KMS-11 (cell line): ENCODE measurements around the gene DCAKD.

Experiments
- H2AFZ ChIP-seq: fragments of 200-600 bp; sonication (generic); 2 replicates; pipeline ENCODE4 v1.6.1; 2016; ENCODE audit warnings: antibody characterized with exemption, mixed run types, low read depth
- H3K27ac ChIP-seq: fragments of 200-600 bp; sonication (generic); 2 replicates; pipeline ENCODE4 v1.6.1; 2016; ENCODE audit warnings: mild to moderate bottlenecking, mixed run types
- H3K27me3 ChIP-seq: fragments of 200-600 bp; sonication (generic); 2 replicates; pipeline ENCODE4 v1.6.1; 2017; ENCODE audit warnings: mild to moderate bottlenecking, low read depth, mixed run types, moderate library complexity; ENCODE audit not compliant: insufficient read depth
- H3K36me3 ChIP-seq: fragments of 200-600 bp; sonication (generic); 2 replicates; pipeline ENCODE4 v1.6.1; 2017; ENCODE audit warnings: mild to moderate bottlenecking, mixed run types; ENCODE audit not compliant: insufficient read depth
- H3K4me1 ChIP-seq: fragments of 200-600 bp; sonication (generic); 2 replicates; pipeline ENCODE4 v1.6.1; 2016; ENCODE audit warnings: mild to moderate bottlenecking, low read depth, mixed run types; ENCODE audit not compliant: poor library complexity, severe bottlenecking
- H3K4me2 ChIP-seq: fragments of 200-600 bp; sonication (generic); 2 replicates; pipeline ENCODE4 v1.7.0; 2016; ENCODE audit warnings: mild to moderate bottlenecking, mixed run types
- H3K4me3 ChIP-seq: fragments of 200-600 bp; sonication (generic); IDR thresholded peaks from 2 replicates; pipeline ENCODE4 v1.6.1; 2017; ENCODE audit warnings: low read depth, low read length, mixed read lengths; ENCODE audit not compliant: insufficient read depth
- H3K79me2 ChIP-seq: fragments of 200-600 bp; sonication (generic); 2 replicates; pipeline ENCODE4 v1.6.1; 2016; ENCODE audit warnings: low read depth, mixed run types; ENCODE audit not compliant: insufficient read depth
- H3K9ac ChIP-seq: fragments of 200-600 bp; sonication (generic); 2 replicates; pipeline ENCODE4 v1.6.1; 2016; ENCODE audit warnings: mild to moderate bottlenecking, mixed run types
- H4K20me1 ChIP-seq: fragments of 200-600 bp; sonication (generic); 2 replicates; pipeline ENCODE4 v1.6.1; 2016; ENCODE audit warnings: mild to moderate bottlenecking, mixed run types; ENCODE audit not compliant: insufficient read depth
- TF ChIP-seq, protein P1 (sequence below): fragments of 200-600 bp; sonication (generic); conservative IDR thresholded peaks from 2 replicates; pipeline ENCODE4 v1.6.1; 2017; ENCODE audit warnings: low read depth, mild to moderate bottlenecking, antibody characterized with exemption, low read length, moderate library complexity, mixed read lengths

The DCAKD gene

DNA sequence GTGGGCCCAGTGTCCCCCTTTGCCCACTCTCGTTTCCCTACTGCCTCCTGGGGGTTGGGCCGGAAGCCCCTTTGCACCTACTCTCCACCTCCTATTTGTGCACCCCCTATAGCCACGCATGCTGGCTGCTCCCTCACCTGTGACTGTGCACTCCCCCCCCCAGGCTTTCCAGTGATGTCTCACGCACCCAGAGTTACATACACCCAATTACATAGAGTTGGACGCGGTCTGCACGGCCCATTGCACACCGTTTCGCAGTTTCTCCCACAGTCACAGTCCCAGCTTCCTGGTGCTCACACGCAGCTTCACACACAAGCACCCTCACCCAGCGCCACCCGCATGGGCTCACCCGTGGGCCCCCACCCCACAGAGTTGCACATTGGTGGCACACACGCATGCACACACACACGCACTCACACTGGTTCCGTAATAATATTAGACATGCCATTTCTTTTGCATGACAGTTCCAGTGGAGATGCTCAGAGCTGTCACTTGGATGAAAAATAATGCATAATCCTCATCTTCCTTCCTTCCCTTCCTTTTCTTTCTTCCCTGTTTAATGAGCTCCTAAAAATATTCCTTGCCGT lies 61.8 kb downstream of the DCAKD start:
- H3K4me2 ChIP-seq: no peak overlapping the region
- no peaks in the 10 kb centered on the region for H3K36me3 ChIP-seq
- H3K27ac ChIP-seq: no peak overlapping the region
- H3K27me3 ChIP-seq: peaks cover 58% of the 10 kb centered on the region
- H3K79me2 ChIP-seq: no peaks in the 10 kb centered on the region
- no peaks in the 10 kb centered on the region for H4K20me1 ChIP-seq
- TF ChIP-seq, protein P1, sequence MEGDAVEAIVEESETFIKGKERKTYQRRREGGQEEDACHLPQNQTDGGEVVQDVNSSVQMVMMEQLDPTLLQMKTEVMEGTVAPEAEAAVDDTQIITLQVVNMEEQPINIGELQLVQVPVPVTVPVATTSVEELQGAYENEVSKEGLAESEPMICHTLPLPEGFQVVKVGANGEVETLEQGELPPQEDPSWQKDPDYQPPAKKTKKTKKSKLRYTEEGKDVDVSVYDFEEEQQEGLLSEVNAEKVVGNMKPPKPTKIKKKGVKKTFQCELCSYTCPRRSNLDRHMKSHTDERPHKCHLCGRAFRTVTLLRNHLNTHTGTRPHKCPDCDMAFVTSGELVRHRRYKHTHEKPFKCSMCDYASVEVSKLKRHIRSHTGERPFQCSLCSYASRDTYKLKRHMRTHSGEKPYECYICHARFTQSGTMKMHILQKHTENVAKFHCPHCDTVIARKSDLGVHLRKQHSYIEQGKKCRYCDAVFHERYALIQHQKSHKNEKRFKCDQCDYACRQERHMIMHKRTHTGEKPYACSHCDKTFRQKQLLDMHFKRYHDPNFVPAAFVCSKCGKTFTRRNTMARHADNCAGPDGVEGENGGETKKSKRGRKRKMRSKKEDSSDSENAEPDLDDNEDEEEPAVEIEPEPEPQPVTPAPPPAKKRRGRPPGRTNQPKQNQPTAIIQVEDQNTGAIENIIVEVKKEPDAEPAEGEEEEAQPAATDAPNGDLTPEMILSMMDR: no peak
- H3K4me3 ChIP-seq: no peak overlapping the region
- H2AFZ ChIP-seq: no peak overlapping the region
- H3K4me1 ChIP-seq: no peaks in the 10 kb centered on the region
- H3K9ac ChIP-seq: no peak overlapping the region

DNA sequence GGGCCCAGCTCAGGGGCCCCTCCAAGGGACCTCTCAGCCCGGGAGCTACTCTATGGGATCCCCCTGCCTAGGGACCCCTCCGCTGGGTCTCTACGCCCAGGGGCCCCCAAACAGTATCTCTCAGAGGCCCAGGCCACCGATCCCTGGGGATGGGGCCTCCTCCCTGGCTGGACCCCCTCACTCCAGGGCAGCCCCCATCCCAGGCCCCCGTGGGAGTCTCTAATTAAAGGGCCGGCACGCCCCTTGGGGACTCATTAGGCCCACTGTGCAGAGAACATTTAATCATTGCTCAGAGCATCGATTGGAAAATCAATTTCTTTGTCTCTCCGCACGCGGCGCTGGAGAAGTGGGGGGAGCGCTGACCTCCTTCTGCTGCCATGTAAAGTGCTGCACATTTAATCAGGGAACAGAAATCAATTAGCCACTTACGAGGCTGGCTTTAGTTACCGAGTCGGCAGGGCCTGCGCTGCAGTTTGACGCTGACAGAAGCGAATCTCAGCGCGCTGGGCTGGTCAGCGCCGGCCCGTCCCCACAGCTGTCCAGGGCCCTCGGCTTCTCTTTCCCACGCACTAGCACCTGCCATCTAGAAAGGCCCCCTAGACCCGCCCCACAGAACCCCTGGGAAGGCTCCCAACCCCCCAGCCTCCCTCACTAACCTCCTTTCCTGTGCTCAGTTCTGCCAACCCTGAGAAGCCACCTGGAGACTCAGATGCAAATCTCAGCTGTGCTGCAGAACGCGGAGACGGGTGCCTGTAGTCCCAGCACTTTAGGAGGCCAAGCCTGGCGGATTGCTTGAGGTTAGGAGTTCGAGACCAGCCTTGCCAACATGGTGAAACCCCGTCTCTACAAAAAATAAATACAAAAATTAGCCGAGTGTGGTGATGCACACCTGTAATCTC lies 63.1 kb downstream of the DCAKD start:
- peaks cover 58% of the 10 kb centered on the region for H3K27me3 ChIP-seq
- H3K36me3 ChIP-seq: no peaks in the 10 kb centered on the region
- H3K4me1 ChIP-seq: no peaks in the 10 kb centered on the region
- TF ChIP-seq, protein P1: no peak
- H3K27ac ChIP-seq: no peak overlapping the region
- no peaks in the 10 kb centered on the region for H4K20me1 ChIP-seq
- H3K9ac ChIP-seq: no peak overlapping the region
- H3K4me3 ChIP-seq: no peak overlapping the region
- H3K4me2 ChIP-seq: no peak overlapping the region
- no peaks in the 10 kb centered on the region for H3K79me2 ChIP-seq
- H2AFZ ChIP-seq: no peak overlapping the region

DNA sequence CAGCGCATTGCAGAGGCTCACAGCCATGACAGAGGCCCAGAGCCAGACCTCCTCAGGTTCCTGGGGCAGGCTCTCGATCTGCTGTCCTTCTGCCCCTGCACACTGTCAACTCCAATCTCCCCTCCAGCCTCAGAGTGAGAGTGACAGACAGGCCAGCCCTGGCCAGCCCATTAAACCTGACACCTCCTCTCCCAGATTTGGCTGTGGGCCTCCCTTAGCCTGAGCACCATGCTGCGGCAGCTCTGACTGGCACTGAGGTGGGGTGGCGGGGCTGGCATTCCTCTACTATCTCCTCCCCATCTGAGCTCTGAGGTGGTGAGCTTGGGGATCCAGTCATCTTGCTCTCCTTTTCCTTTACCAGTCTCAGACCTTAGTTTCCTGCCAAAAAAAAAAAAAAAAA lies 67.9 kb downstream of the DCAKD start:
- no peak overlapping the region for H3K4me3 ChIP-seq
- no peak overlapping the region for H2AFZ ChIP-seq
- TF ChIP-seq, protein P1: no peak
- H3K4me1 ChIP-seq: no peaks in the 10 kb centered on the region
- H3K9ac ChIP-seq: no peak overlapping the region
- H3K79me2 ChIP-seq: no peaks in the 10 kb centered on the region
- H3K27ac ChIP-seq: no peak overlapping the region
- H3K36me3 ChIP-seq: no peaks in the 10 kb centered on the region
- H3K27me3 ChIP-seq: peaks cover 59% of the 10 kb centered on the region
- H3K4me2 ChIP-seq: no peak overlapping the region
- H4K20me1 ChIP-seq: no peaks in the 10 kb centered on the region

DNA sequence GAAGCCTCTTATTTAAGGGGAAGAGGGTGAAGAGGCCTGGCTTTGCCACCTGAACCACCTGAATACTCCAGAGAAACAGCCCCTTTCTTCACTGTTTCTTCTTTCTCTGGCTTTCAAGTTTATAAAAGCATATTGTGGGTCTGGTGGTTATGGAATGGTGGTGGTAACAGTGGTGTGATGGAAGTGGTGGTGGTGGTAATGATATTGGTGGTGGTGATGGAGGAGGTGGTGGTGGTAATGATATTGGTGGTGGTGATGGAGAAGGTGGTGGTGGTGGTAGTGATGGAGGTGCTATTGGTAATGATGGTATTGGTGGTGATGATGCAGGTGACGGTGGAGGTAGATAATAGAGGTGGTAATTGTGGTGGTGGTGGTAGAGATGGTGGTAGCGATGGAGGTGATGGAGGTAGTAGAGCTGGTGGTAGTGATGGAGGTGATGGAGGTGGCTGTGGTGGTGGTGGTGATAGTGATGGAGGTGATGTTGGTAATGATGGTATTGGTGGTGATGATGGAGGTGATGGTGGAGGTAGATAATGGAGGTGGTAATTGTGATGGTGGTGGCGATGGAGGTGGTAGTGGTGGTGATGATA lies 69.2 kb downstream of the DCAKD start:
- no peak overlapping the region for H2AFZ ChIP-seq
- H3K9ac ChIP-seq: no peak overlapping the region
- no peaks in the 10 kb centered on the region for H4K20me1 ChIP-seq
- TF ChIP-seq, protein P1: no peak
- H3K4me3 ChIP-seq: no peak overlapping the region
- H3K79me2 ChIP-seq: no peaks in the 10 kb centered on the region
- H3K4me1 ChIP-seq: no peaks in the 10 kb centered on the region
- no peak overlapping the region for H3K27ac ChIP-seq
- no peak overlapping the region for H3K4me2 ChIP-seq
- H3K27me3 ChIP-seq: peaks cover 66% of the 10 kb centered on the region
- no peaks in the 10 kb centered on the region for H3K36me3 ChIP-seq
